Spinal cord (tissue), 10 donors: ENCODE data around the gene RPL28. TPM values are rescaled to one million over a fixed set of nuclear protein-coding genes. Genes with fewer than 3 reads are reported as not detected.
A peak's percentile ranks its signal among the peaks of the same experiment; 100 is the strongest.
"Not testable (repeated sequence)": the region's sequence is repeated elsewhere in the genome, so short reads cannot be mapped to it uniquely, and the experiment has no call there.

Experiments
- DNase-seq, 6 donors: peaks; one replicate each; pipeline versions ENCODE4 v3.0.0 to v3.0.0-alpha.2; 2013 to 2015; ENCODE audit warnings: low spot score in 6 of 6, low read depth in 4 of 6
- H3K27ac ChIP-seq: one replicate; pipeline ENCODE4 v1.5.1; 2013; ENCODE audit warnings: low read depth, low read length, control low read depth
- H3K27me3 ChIP-seq: one replicate; pipeline ENCODE4 v1.6.1; 2013; ENCODE audit warnings: low read length; ENCODE audit not compliant: control insufficient read depth, insufficient read depth
- H3K36me3 ChIP-seq: one replicate; pipeline ENCODE4 v1.6.1; 2013; ENCODE audit warnings: low read length; ENCODE audit not compliant: control insufficient read depth, insufficient read depth
- H3K4me1 ChIP-seq: one replicate; pipeline ENCODE4 v1.6.1; 2013; ENCODE audit warnings: low read length; ENCODE audit not compliant: control insufficient read depth, insufficient read depth
- H3K4me3 ChIP-seq: one replicate; pipeline ENCODE4 v1.5.1; 2013; ENCODE audit warnings: low read depth, low read length, control low read depth
- H3K9me3 ChIP-seq: one replicate; pipeline ENCODE4 v1.6.1; 2013; ENCODE audit warnings: low read length; ENCODE audit not compliant: control insufficient read depth, insufficient read depth
- WGBS: methylation state at CpG from one replicate; pipeline ENCODE4 v1.1.5; 2013; ENCODE audit warnings: missing lambda C conversion rate; ENCODE audit not compliant: insufficient coverage; 5-methylcytosine and 5-hydroxymethylcytosine counted together
- polyA plus RNA-seq, 2 donors: library from polyadenylated mRNA; unstranded; fragments of 120-200 nt; gene quantifications; one replicate each; pipeline ENCODE4 v1.2.1, GENCODE V29; 2013; ENCODE audit not compliant: insufficient read length in 2 of 2
- total RNA-seq, 2 donors: library from RNA; depleted of rRNA in 1 of 2; stranded (reverse); fragments of 120-200 nt in 1 of 2; fragments of >200 nt in 1 of 2; gene quantifications; one replicate each; pipeline versions ENCODE4 v1.2.3 to v1.2.4, GENCODE V29; 2013 to 2014
- donor health status: healthy.

The RPL28 gene
- total and polyA plus RNA-seq, 4 donors, result 135 to 1,205 (median 785) TPM

GRCh38 chr19:55391702-55392615, 6.2 kb downstream of the RPL28 start:
- WGBS, result 58% methylated on average over 12 of the region's 18 CpGs
- H3K27me3 ChIP-seq, result no peaks in the 10 kb centered on the region
- peaks cover 36% of the 10 kb centered on the region for H3K4me1 ChIP-seq
- no peak overlapping the region for H3K4me3 ChIP-seq
- no peaks in the 10 kb centered on the region for H3K9me3 ChIP-seq
- no peak for DNase-seq
- H3K27ac ChIP-seq, result no peak overlapping the region
- H3K36me3 ChIP-seq, result peaks cover 60% of the 10 kb centered on the region

- no peak overlapping the region for H3K27ac ChIP-seq
- WGBS, result 32% methylated on average over 16 of the region's 18 CpGs
These were observed 7.4 kb downstream of the RPL28 start for GRCh38 chr19:55392820-55393761.

GRCh38 chr19:55398200-55398925, 12.6 kb downstream of the RPL28 start:
- Histone ChIP-seq H3K4me1 (peaks cover 9% of the 10 kb centered on the region), H3K9me3 (no peaks in the 10 kb centered on the region), H3K27me3 (no peaks in the 10 kb centered on the region), H3K4me3 (no peak overlapping the region), H3K36me3 (peaks cover 31% of the 10 kb centered on the region), H3K27ac (no peak overlapping the region)
- DNase-seq, result no peak
- 93% methylated on average over 7 of the region's 12 CpGs for WGBS

More at GRCh38 chr19:55392820-55393761, 7.4 kb downstream of the RPL28 start:
- H3K4me1 ChIP-seq, result peaks cover 25% of the 10 kb centered on the region
- H3K27me3 ChIP-seq, result no peaks in the 10 kb centered on the region
- H3K4me3 ChIP-seq, result no peak overlapping the region
- peak in 1 of 6 donors; percentile 1 for DNase-seq
- H3K9me3 ChIP-seq, result no peaks in the 10 kb centered on the region
- H3K36me3 ChIP-seq, result peaks cover 48% of the 10 kb centered on the region

DNA sequence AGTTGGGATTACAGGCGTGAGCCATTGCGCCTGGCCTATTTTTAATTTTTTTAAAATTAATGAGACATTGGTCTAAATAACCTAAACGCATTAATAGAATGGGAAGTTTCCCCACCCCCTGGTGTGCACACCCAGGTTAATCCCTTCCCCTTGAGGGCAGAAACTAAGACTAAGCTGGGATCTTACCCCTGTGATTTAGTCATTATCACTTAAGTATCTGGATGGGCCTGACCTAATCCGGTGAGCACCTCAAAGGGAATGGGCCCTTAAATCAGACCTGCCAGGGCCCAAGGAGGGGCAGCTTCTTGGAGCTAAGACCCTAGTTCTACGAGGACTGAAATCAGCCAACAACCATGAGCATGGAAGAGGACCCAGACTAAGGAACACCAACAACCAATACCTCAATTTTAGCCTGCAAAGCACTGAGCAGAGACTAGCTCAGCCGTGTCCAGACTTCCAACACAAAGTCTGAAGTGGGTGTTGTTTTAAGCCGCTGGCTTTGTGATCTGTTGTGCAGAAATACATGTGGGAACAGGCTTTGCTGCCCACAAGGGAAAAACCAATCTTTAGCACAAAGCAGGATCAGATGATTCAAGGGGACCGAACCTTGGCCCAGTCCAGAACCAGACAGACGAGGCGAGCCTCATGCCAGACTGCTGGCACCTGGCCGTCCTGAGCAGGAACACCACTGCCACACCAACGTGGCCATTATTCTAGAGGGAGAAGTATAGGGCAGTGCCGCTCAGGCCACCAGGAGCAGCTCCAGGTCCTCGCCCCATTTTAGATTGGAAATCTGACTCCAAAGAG, 14.8 kb downstream of the RPL28 start:
- peaks cover 47% of the 10 kb centered on the region for H3K36me3 ChIP-seq
- DNase-seq, result no peak
- no peak overlapping the region for H3K27ac ChIP-seq
- H3K9me3 ChIP-seq, result no peaks in the 10 kb centered on the region
- H3K4me3 ChIP-seq, result no peak overlapping the region
- 88% methylated on average over 6 of the region's 14 CpGs for WGBS
- H3K4me1 ChIP-seq, result peaks cover 13% of the 10 kb centered on the region
- H3K27me3 ChIP-seq, result no peaks in the 10 kb centered on the region

GRCh38 chr19:55401390-55401789, 15.7 kb downstream of the RPL28 start:
- not testable (repeated sequence) for H3K27ac ChIP-seq
- 93% methylated on average over 9 of the region's 28 CpGs for WGBS

GRCh38 chr19:55402509-55402908, 16.8 kb downstream of the RPL28 start:
- no peaks in the 10 kb centered on the region for H3K27me3 ChIP-seq
- no CpG with 5 or more reads among the region's 2 CpGs for WGBS
- peaks cover 29% of the 10 kb centered on the region for H3K4me1 ChIP-seq
- DNase-seq, result no peak
- H3K27ac ChIP-seq, result no peak overlapping the region
- H3K9me3 ChIP-seq, result no peaks in the 10 kb centered on the region
- peaks cover 54% of the 10 kb centered on the region for H3K36me3 ChIP-seq
- no peak overlapping the region for H3K4me3 ChIP-seq

More at GRCh38 chr19:55401390-55401789, 15.7 kb downstream of the RPL28 start:
- not testable (repeated sequence) for H3K27me3 ChIP-seq, H3K9me3 ChIP-seq, H3K4me3 ChIP-seq, DNase-seq
- peaks cover 21% of the 10 kb centered on the region for H3K4me1 ChIP-seq
- H3K36me3 ChIP-seq, result peaks cover 54% of the 10 kb centered on the region

GRCh38 chr19:55405638-55406037, 19.9 kb downstream of the RPL28 start:
- Histone ChIP-seq H3K27ac (no peak overlapping the region), H3K4me3 (no peak overlapping the region), H3K27me3 (no peaks in the 10 kb centered on the region), H3K4me1 (peaks cover 38% of the 10 kb centered on the region), H3K36me3 (peaks cover 50% of the 10 kb centered on the region), H3K9me3 (no peaks in the 10 kb centered on the region)
- no peak for DNase-seq
- WGBS, result 79% methylated on average over 4 of the region's 5 CpGs

DNA sequence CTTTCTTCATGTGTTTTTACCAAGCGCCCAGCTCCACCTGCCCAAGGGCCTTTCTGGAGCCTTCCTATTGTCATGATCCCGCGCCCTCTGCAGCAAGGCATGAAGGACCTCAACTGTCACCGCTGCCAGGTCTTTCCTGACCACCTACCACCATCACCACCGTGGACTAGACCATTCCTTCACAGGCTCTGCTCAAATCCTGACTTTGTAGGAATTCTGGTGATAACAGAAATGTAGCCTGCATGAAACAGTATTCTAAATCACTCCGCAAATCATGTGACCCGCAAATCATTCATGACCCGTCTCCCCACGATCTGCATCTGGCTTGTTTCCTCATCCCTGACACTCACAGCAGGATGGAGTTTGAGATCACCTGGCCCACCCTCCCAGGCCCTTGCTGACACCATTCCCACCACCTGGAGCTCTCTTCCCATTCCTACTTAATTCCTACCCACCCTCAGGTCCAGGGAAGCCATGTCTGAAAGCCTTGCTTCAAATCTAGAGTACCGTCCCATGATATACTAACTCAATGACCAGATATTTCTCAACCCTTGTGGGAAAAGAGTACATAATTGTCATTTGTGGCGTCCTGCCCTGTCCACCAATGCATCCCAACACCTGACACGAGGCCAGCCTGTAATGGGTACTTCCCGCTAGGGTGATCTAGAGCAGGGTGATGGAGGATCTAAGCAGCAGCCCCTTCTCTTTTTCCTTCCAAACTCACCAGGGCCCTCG, 20.5 kb downstream of the RPL28 start:
- Histone ChIP-seq H3K4me1 (peaks cover 38% of the 10 kb centered on the region), H3K27me3 (no peaks in the 10 kb centered on the region), H3K9me3 (no peaks in the 10 kb centered on the region), H3K36me3 (peaks cover 44% of the 10 kb centered on the region), H3K27ac (no peak overlapping the region), H3K4me3 (peak overlapping the region; percentile 59)
- DNase-seq, result no peak
- 74% methylated on average over 8 of the region's 14 CpGs for WGBS
